HepG2 (cell line): Measurements from ENCODE around the gene TBC1D22A.

Source experiments
- CTCF ChIP-seq: sonication (generic); formaldehyde crosslinking; IDR thresholded peaks from 2 replicates; pipeline ENCODE4 v1.5.0; 2020; ENCODE audit warnings: mild to moderate bottlenecking, missing genetic modification reagents, moderate library complexity
- ELF1 ChIP-seq: sonication (generic); formaldehyde crosslinking; IDR thresholded peaks from 2 replicates; pipeline ENCODE4 v1.4.0; 2020; ENCODE audit warnings: missing genetic modification reagents
- MEIS1 ChIP-seq: sonication (generic); formaldehyde crosslinking; IDR thresholded peaks from 2 replicates; pipeline ENCODE4 v1.9.0; 2021; ENCODE audit warnings: mild to moderate bottlenecking, missing genetic modification reagents, moderate library complexity, borderline replicate concordance
- SMAD1 ChIP-seq: sonication (generic); formaldehyde crosslinking; IDR thresholded peaks from 2 replicates; pipeline ENCODE4 v1.4.0; 2020; ENCODE audit warnings: missing genetic modification reagents, low read depth, mild to moderate bottlenecking, borderline replicate concordance
- SMARCC2 ChIP-seq: fragments of 450-650 bp; IDR thresholded peaks from 2 replicates; pipeline ENCODE4 v1.6.1; 2017; ENCODE audit warnings: antibody characterized with exemption, mild to moderate bottlenecking
- ZEB1 ChIP-seq: IDR thresholded peaks from 2 replicates; pipeline ENCODE4 v1.6.1; 2012; ENCODE audit warnings: mild to moderate bottlenecking, low read depth, inconsistent platforms; ENCODE audit not compliant: insufficient replicate concordance
- ZNF563 ChIP-seq: sonication (generic); formaldehyde crosslinking; IDR thresholded peaks from 2 replicates; pipeline ENCODE4 v1.8.0; 2022; ENCODE audit warnings: mild to moderate bottlenecking, moderate library complexity, missing genetic modification reagents
- ZNF737 ChIP-seq: sonication (generic); formaldehyde crosslinking; IDR thresholded peaks from 2 replicates; pipeline ENCODE4 v1.5.0; 2020; ENCODE audit warnings: missing genetic modification reagents, mild to moderate bottlenecking, borderline replicate concordance
- ZNF747 ChIP-seq: sonication (generic); formaldehyde crosslinking; IDR thresholded peaks from 2 replicates; pipeline ENCODE4 v1.8.1; 2023; ENCODE audit warnings: missing genetic modification reagents, mild to moderate bottlenecking, borderline replicate concordance
- ZNF878 ChIP-seq: sonication (generic); formaldehyde crosslinking; IDR thresholded peaks from 2 replicates; pipeline ENCODE4 v1.8.1; 2023; ENCODE audit warnings: mild to moderate bottlenecking, missing genetic modification reagents, moderate library complexity

GRCh38 chr22:46750530-46750800 is 12.0 kb upstream of the TBC1D22A start:
- TF ChIP-seq CTCF (no peak), SMARCC2 (no peak), ZNF563 (no peak), ZEB1 (no peak), ZNF878 (no peak), ZNF747 (CRISPR knock-in tag) (no peak), ELF1 (CRISPR knock-in tag) (no peak), SMAD1 (CRISPR knock-in tag) (no peak), ZNF737 (CRISPR knock-in tag) (no peak), MEIS1 (CRISPR knock-in tag) (no peak)
